CD4-positive, alpha-beta T cell treated with Interleukin-10 for 1 hour (primary cell): ENCODE results near the gene ESPNL.

Experiments used
- DNase-seq: peaks from one replicate; pipeline ENCODE4 v3.0.0-alpha.2; 2020

ESPNL gene

DNA sequence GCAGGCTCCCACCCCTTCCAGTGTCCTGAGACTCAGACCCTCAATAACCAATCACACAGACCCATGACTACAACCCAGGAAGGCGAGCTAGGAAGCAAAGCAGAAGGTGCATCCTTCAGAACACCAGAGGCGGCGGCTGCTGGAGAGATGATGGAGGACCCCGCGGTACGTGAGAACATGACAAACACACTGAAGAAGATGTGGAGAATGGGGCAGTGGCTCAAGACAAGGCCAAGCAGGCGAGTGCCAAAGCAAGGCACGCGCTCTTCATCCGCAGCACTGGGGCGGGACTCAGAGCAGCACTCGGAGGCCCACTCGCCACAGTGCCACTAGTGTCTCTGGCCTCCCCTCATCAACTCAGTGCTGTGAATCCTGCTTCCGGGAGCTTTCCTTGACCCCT, 72.3 kb downstream of the ESPNL start:
- no peak for DNase-seq

DNA sequence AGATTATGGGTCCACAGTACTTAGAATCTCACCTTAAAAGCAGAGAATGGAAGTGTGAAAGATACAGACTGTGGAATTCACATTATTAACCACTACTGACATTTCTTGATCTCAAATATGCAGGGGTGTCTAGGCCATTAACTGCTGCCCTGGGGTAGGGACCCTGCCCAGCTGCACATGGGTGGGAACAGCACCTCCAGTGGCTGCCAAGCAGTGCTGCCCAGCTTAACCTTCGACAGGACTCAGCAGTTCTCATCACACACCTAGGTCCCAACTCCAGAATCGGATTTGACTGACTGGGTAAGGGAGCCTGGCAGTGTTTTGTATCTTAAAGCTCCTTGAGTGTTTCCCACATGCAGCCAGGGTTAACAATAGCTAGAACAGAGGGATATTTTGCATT, 73.6 kb downstream of the ESPNL start:
- DNase-seq, result no peak

DNA sequence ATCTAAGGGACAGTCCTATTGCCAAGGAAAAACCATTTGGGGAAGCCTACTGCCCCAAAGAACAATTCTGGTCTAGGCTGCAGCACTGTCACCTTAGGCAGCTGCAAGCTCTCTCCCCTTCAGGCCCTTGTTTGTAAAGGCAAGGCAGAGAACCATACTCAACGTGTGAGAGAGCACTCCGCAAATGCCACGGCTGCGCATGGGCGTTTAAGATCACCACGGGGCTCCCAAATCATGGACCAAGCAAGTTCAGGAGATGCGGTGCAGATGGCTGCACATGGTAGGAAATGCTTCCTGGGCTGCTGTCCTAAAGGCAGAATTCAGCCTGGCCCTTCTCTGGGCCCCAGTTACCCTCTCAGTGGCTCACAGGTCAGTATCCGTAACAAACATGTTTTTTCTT, 74.2 kb downstream of the ESPNL start:
- DNase-seq, result no peak

DNA sequence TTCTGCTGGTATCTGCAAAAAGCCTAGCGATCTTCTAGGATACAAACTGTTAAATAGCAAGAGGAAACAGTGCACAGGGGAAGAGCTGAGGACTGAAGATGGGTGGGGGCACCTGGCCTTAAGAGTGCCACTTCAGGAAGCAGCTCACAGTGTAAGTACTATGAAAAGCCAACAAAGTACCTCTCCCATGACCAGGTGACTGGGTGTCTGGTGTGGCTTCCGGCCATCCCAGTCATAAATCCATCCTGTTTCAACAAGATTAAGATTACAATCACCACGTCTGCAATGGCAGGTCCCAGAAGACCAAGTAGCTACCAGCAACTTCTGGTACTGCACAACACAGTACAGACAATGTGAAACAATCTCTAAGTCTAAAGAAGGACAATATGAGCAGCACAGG, 74.6 kb downstream of the ESPNL start:
- no peak for DNase-seq

DNA sequence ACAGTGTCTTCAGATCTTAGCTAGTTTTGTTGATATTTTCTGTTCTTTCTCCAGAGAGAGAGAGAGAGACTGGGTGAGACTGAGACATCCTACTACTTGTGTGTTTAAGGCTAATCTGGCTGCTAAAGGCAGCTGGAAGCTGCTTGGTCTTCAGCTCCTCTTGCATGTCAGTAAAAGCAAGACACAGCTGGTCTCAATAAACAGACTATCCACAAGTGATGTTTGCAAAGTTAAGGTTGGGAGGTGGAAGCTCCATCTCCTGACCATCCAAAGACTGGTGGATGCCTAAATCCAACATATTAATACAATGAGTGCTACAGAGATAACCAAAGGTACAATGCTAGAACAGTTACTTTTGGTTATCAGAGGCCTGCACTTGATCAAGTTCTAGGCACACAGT, 76.5 kb downstream of the ESPNL start:
- no peak for DNase-seq

DNA sequence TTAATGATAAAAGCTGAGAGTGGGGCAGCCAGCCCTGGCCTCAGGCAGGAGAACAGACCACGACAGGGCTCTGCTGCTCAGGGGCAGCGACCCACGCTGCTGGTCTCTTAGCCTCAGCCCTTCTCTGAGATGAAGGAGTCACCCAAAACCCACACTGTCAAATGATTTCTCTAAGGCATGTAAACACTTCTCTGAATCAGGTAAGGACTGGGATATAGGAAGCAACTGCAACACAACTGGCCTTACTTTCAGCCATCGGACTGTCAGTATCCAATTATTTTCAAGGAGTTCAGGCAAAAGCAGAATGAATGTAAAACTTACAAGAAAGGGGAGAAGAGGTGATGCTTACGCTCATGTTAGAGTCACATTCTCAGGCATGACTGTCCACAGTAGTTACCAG, 80.4 kb downstream of the ESPNL start:
- DNase-seq, result no peak

DNA sequence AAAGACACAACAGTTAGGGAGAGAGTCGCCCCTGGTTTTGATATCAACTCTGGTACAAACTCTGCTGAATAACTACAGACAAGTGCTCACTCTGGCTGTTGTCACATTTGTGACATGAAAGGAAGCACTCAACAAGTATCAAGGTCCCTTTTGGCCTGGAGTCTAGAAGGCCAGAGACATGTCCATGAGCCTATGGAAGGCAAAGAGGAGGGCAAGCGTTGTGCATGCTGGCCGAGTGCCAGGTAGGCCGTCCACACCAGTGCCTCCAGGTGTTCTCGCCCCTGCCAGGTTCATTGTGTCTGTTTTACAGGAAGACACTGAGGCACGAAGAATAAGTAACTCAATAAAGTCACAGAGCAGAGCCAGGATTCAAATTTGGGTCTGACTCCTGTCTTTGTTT, 82.2 kb downstream of the ESPNL start:
- DNase-seq, result no peak
